Measurements from ENCODE around the gene MRPL23. TPM values are rescaled to one million over a fixed set of nuclear protein-coding genes. Genes with fewer than 3 reads are reported as not detected.

The MRPL23 gene
- total RNA-seq, 2 experiments from 2014 or later: 134 to 145 TPM

DNA sequence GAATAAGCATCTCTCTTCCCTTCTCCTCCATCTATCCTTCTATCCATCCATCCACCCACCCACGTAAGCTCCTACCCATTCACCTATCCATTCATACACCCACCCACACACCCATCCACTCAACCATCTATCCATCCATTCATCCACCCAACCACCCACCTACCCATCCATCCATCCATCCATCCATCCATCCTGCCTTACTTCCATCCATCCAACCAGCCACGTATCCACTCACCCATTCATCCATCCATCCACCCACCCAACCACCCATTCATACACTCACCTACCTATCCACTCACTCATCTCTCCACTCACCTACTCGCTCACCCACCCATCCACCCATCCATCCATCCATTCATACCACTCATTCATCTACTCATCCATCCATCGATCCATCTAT lies 14.5 kb upstream of the MRPL23 start:
- DNase-seq: no peak
- H3K4me1 Mint-ChIP-seq (ENCODE audit: low read depth): peaks cover 2% of the 10 kb centered on the region
- TF ChIP-seq, protein P1, sequence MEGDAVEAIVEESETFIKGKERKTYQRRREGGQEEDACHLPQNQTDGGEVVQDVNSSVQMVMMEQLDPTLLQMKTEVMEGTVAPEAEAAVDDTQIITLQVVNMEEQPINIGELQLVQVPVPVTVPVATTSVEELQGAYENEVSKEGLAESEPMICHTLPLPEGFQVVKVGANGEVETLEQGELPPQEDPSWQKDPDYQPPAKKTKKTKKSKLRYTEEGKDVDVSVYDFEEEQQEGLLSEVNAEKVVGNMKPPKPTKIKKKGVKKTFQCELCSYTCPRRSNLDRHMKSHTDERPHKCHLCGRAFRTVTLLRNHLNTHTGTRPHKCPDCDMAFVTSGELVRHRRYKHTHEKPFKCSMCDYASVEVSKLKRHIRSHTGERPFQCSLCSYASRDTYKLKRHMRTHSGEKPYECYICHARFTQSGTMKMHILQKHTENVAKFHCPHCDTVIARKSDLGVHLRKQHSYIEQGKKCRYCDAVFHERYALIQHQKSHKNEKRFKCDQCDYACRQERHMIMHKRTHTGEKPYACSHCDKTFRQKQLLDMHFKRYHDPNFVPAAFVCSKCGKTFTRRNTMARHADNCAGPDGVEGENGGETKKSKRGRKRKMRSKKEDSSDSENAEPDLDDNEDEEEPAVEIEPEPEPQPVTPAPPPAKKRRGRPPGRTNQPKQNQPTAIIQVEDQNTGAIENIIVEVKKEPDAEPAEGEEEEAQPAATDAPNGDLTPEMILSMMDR (IDR thresholded peaks at IDR 0.05): no peak
- H3K27ac Mint-ChIP-seq: no peak overlapping the region
- intact Hi-C loops (cut with micrococcal nuclease): no loop called here
- no peaks in the 10 kb centered on the region for H3K36me3 Mint-ChIP-seq (ENCODE audit: low read depth)
- no peaks in the 10 kb centered on the region for H3K27me3 Mint-ChIP-seq
- no peaks in the 10 kb centered on the region for H3K9me3 Mint-ChIP-seq
- no peak for ATAC-seq
- CTCF ChIA-PET: interaction anchor here (1.2 to 1.4 kb wide), 2 partner anchors 50 to 51 kb away, joined by 3 read pairs; no protein-coding TSS in a partner anchor
- H3K4me3 Mint-ChIP-seq: no peak overlapping the region
- POLR2A ChIA-PET: no interaction called here

DNA sequence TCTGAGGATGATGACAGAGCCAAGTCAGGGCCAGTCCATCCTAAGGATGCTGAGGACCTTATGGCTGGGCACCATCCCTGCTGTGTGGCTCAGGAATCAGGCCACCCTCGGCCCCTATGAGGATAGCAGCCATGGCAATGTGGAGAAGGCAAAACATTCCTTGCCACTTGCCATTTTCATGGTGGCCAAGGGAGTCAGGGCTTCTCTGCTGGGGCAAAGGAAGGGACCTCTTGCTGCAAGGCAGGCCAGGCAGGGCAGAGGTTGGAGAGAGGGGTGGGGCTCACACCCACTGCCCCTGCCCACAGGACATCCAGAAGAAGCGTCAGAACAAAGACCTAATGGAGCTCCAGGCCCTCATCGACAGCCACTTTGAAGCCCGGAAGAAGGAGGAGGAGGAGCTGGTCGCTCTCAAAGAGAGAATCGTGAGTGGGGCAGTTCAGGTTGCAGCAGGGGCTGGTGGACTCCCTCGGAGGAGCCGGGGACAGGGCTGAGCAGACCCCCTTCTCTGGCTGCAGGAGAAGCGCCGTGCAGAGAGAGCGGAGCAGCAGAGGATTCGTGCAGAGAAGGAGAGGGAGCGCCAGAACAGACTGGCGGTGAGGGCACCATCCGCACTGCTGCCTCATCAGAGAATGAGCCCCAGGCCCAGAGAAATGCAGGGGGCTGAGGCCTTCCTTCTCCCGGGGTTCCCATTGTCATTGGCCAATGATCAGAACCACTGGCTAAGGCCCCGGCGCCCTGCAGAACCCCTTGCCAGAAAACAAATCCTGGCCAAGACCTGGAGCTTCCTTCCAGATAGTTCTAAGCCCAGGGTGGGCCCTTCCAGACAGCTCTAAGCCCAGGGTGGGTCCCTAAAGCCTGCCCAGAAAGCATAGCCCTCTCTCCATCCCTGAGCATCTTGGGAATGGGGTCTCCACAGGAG lies 13.5 kb upstream of the MRPL23 start:
- Mint-ChIP-seq H3K36me3 (ENCODE audit: low read depth) (no peaks in the 10 kb centered on the region), H3K27me3 (no peaks in the 10 kb centered on the region), H3K9me3 (no peaks in the 10 kb centered on the region), H3K4me3 (no peak overlapping the region), H3K4me1 (ENCODE audit: low read depth) (peaks cover 2% of the 10 kb centered on the region), H3K27ac (no peak overlapping the region)
- CTCF ChIA-PET: interaction anchor here (0.8 to 1.4 kb wide), 3 partner anchors 52 to 240 kb away, joined by 3 to 6 read pairs (median 3); no protein-coding TSS in a partner anchor
- POLR2A ChIA-PET: no interaction called here
- DNase-seq (no peak), ATAC-seq (no peak)
- TF ChIP-seq, protein P1 (IDR thresholded peaks at IDR 0.05): no peak
- intact Hi-C loops (cut with micrococcal nuclease): no loop called here

DNA sequence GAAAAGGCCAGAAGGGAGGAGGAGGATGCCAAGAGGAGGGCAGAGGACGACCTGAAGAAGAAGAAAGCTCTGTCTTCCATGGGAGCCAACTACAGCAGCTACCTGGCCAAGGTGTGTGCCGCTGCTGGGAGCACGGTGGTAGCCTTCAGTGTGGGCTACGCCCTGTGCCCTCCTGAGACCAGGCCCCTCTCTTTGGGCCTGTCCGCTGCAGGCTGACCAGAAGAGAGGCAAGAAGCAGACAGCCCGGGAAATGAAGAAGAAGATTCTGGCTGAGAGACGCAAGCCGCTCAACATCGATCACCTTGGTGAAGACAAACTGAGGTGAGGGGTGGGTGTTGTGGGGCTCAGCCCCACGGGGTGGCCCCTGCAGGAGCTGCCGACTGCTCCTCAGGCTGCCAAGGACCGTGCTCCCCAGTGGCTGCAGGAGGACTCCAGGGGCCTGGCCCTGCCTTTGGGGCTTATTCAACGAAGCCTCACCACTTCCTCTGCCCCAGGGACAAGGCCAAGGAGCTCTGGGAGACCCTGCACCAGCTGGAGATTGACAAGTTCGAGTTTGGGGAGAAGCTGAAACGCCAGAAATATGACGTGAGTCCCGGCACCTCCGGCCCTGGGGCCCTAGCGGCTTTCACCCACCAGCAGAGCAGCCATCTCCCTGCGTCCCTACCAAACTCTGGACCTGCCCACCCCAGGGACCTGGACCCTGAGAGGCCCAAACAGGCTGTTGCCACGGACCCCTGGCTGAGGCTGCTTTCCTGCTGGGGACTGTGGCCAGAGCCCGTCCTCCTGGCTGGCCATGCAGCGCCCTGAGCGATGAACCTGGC lies 12.6 kb upstream of the MRPL23 start:
- TF ChIP-seq, protein P1 (IDR thresholded peaks at IDR 0.05): no peak
- ChIA-PET POLR2A (interaction anchor here (1.3 kb wide), 1 partner anchor 84 kb away, joined by 3 read pairs; no protein-coding TSS in a partner anchor), CTCF (interaction anchor here (0.8 to 1.6 kb wide), 3 partner anchors 58 to 282 kb away, joined by 3 to 6 read pairs (median 4); no protein-coding TSS in a partner anchor)
- H3K27me3 Mint-ChIP-seq: no peaks in the 10 kb centered on the region
- no peaks in the 10 kb centered on the region for H3K36me3 Mint-ChIP-seq (ENCODE audit: low read depth)
- no peaks in the 10 kb centered on the region for H3K9me3 Mint-ChIP-seq
- no peak overlapping the region for H3K27ac Mint-ChIP-seq
- no peak for DNase-seq
- H3K4me3 Mint-ChIP-seq: no peak overlapping the region
- ATAC-seq: no peak
- H3K4me1 Mint-ChIP-seq (ENCODE audit: low read depth): peaks cover 7% of the 10 kb centered on the region
- intact Hi-C loops (cut with micrococcal nuclease): loop anchor here (5.0 kb wide), 1 partner anchor 37 kb away; no protein-coding TSS in a partner anchor

DNA sequence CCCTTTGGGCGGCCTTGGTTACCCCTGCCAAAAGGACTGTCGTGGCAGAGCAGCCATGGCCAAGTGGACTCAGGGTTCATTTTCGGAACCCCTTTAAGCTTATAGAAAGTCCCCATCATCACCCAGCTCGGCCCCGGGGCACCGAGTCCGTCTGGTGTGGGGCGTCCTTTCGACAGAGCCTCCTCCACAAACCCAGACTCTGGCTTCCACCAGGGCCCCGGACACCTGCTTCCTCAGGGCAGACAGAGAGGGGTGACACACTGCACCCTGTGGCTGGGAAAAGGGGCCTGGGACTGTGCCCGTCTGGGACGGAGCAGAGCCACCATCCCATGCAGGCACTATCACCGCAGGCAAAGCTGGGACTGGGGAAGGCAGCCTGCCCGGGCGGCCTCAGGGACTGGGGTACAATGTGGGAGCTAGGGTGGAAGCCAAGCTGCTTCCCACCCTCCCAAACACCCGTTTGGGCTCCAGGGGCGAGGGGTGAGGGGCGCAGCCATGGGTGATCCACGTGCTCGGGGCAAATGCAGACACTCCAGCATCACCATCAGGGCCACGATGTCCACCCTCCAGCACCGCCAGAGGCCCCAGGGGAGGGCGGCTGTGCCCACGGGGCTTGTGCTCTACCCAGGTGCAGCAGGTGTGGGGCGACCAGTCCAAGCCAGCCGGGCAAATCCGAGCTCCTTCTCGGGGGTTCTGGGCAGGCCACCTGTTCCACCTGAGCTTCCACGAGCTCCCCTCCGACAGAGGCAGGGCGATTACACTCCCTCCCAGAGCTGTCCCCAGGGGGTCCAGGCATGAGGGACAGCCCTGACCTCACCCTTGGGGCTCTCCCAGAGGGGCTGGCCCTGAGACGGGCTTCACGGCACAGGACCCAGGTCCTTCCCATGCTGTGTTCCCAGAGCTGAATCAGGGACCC lies 11.7 kb upstream of the MRPL23 start:
- Mint-ChIP-seq H3K9me3 (no peaks in the 10 kb centered on the region), H3K4me3 (no peak overlapping the region), H3K36me3 (ENCODE audit: low read depth) (no peaks in the 10 kb centered on the region), H3K27me3 (no peaks in the 10 kb centered on the region), H3K4me1 (ENCODE audit: low read depth) (peaks cover 12% of the 10 kb centered on the region), H3K27ac (no peak overlapping the region)
- DNase-seq (no peak), ATAC-seq (no peak)
- CTCF ChIA-PET: interaction anchor here (1.6 to 1.7 kb wide), 2 partner anchors 53 to 283 kb away, joined by 4 to 5 read pairs; no protein-coding TSS in a partner anchor
- intact Hi-C loops (cut with micrococcal nuclease): loop anchor here (2.0 to 5.0 kb wide), 2 partner anchors 21 to 38 kb away; no protein-coding TSS in a partner anchor
- POLR2A ChIA-PET: interaction anchor here (0.5 to 1.3 kb wide), 2 partner anchors 85 to 324 kb away, joined by 3 read pairs; no protein-coding TSS in a partner anchor
- TF ChIP-seq, protein P1 (IDR thresholded peaks at IDR 0.05): no peak
